ENCODE results near the gene PLSCR3. TPM values are rescaled to one million over a fixed set of nuclear protein-coding genes. Genes with fewer than 3 reads are reported as not detected.
A peak's percentile ranks its signal among the peaks of the same experiment; 100 is the strongest.

PLSCR3 gene
- total RNA-seq, 1 experiment from 2014 or later: 22.7 TPM

DNA sequence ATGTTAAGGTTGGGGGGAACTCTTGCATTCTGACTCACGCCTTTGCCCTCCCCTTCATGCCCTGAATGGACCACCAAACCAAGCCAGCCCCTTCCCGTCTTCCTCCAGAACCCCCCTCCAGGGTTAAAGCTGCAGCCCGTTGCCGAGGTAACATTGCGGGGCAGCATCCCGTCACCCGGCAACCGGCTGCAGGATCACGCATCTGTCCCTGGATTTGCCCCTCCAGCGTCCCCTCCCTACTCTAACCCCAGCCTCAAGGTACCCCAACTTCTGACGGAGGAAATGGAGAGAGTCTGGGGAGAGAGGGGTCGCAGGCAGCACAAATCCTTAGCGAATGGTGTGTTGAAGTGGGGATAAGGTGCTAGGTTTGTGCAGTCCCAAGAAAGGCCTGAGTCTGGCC is 12.8 kb upstream of the PLSCR3 start:
- DNase-seq (ENCODE audit: low spot score): no peak

- DNase-seq (ENCODE audit: low spot score): no peak
Observed at GRCh38 chr17:7406235-7406825, 12.0 kb upstream of the PLSCR3 start.

DNA sequence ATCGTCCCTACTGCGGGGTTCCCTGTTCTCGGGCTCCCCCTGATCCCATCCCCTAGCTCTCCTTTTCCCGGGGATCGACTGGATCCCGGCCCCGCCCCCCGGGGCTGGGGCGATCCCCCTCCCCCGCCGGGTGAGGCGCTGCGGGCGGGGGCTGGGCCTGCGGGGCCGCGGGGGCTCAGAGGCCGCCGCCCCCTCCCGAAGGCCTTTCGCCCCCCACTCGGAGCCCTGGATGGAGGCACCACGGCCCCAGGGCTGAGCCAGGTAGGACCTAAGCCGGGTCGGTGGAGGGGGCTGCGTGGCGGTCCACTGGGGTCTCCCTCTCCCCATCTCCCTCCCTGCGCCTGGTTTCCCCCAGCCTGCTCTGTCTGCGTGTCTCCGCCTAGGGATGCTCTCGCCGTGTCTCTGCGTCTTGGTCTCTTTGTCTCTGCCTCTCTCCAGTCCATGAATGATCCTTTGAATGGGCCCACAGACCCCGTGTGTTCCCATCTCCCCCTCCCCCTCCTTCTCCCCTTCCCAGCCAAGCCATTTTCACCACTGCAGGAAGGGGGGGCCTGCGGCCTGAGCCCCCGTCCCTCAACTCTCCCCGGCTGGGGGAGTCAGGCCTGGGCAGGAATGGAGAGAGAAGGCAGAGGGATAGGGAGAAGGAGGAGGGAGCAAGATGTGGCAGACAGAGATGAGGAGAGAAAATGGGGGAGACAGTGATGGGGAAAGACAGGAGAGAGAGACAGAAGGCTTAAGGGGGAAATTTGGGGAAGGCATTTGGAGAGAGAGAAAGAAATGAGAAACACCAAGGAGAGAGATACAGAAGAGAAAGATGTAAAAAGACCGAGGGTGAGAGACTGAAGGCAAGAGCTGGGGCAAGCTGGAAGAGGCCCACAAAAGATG is 11.3 kb upstream of the PLSCR3 start:
- DNase-seq (ENCODE audit: low spot score): no peak

- no peak for DNase-seq (ENCODE audit: low spot score)
Observed at GRCh38 chr17:7404737-7405349, 10.5 kb upstream of the PLSCR3 start.

DNA sequence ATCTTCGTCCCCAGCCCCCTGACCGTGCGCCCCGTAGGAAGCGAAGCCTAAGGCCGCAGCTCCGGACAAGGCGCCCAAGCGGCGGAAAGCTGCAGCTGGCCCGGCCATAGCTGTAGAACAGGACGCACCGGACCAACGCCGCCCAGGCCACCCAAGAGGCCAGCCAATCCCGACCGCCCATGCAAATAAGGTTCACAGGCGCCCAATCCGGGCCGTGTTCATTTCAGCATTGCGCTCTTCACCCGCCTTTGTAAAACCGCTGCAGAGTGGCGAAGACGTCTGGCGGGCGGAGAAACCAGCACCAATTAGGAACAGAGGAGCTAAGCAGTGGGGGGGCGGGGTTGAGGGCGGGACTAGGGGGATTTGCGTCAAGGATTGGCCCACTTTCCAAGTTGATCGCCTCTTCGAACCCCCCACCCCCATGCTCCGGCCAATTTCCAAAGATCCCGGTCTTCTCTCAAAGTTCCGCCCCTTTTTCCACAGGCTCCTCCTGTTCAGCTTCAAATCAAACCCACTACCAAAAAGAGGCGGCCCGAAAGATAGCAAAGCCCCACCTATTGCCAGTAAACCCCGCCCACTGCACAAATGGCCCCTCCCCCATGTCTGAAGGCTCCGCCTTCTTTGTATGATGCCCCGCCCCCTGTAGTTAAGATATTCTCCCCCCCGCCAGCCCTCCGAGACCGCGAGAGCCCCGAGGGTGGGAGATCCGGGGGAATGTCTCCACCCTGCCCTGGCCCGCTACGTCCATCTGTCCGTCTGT is 9.8 kb upstream of the PLSCR3 start, which contains the start of gene TMEM256:
Gene TMEM256, minus strand, starts transcription at position 121 of the 760 bp plus-strand sequence. Its CDS starts 13 bp downstream, at position 108.
- peak; percentile 96 for DNase-seq (ENCODE audit: low spot score)

DNA sequence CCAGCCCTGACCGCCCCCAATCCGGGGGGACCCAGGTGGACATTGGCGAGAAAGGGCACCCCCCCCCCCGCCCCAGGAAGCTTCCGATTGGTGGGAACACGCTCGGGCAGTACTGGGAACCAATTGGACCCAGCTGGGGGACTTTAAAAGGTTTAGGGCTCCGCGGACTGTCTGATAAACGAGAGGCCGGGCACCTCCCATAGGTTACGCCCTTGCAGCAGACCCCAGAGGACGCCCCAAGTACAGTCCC is 9.3 kb upstream of the PLSCR3 start:
- DNase-seq (ENCODE audit: low spot score): no peak

DNA sequence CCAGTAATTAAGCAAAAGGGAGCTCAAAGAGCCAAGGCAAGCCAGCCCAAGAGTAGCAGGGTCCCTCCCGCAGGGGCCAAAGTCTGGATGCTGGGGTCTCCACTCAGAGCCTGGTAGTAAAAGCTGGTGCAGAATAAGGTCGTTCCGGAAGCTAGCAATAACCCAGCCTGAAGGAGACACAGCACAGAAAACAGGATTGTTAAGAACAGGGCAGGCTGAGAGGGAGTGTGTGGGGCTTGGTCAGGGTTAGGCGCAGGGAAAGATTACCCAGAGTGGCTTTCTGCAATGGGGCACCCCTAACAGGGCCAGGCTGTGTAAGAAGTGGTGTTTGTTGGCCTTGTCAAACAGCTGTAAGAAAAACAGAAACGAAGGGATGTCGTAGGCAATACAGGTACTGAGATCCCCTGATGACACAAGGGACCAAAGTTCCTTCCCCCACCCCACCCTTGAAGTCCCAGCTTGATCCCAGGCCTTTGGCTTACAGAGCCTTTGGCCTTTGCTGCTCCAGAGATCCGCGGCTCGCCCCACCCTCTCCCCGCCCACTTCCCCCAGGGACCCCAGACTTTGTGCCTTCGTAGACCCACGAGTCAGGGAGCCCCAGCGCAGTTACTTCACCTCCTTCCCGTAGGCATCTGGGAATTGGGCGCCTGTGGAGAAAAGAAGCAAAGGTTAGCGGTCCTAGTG is 8.9 kb upstream of the PLSCR3 start:
- no peak for DNase-seq (ENCODE audit: low spot score)

GRCh38 chr17:7398612-7399011 is 4.3 kb upstream of the PLSCR3 start:
- no peak for DNase-seq (ENCODE audit: low spot score)

DNA sequence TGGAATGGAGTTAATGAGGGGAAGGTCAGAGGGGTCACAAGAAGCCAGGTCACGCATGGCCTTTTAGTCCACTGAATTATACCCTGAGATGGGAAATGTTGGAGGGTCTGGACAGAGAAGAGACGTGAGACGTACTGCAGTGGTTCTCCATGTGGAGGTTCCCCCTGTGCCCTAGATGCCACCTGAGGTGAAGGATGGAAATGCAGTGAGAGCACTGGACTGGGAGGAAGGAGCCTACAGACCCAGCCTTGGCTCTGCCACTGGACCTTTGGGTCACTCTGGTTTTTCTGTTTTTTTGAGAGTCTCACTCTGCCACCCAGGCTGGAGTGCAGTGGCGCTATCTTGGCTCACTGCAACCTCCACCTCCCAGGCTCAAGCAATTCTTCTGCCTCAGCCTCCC is 1.8 kb upstream of the PLSCR3 start:
- DNase-seq (ENCODE audit: low spot score): no peak

DNA sequence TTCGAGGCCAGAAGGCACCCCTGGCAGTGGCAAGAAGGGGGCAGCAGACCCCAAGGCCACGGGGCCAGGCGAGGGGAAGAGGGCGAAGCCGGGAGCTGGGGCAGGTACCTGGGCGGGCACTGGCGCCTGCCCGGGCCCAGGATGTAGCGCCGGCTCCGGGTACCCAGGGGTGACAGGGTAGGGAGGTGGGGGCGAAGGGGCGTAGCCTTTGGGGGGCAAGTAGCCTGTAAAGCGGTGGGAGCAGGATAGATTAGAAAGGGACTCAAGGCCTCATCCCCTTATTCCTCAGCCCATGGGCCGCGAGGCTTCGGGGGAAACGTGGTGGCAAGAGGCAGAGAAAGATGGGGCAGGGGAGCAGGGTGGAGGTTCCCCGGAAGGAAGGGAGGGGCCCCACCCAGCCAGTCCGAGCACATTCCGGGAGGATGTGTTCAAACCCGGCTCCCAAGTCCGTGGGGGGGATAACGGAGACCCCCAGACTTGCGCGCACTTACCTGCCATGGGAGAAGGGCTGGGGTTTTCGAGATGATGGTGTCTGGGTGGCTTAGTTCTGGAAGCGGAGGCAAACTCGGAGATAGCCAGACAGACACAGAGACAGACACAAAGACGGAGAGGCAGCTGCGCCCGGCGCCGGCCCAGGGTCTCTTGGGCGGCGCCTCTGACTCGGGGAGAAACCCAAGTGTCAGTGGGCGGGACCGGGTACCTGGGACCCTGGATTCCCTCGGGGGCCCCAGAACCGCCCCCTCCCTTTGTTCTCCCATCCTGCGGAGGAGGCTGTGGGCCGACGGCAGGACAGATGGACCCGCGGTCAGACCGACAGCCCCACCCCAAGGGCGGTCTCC is 493 bp downstream of the PLSCR3 start:
- no peak for DNase-seq (ENCODE audit: low spot score)

DNA sequence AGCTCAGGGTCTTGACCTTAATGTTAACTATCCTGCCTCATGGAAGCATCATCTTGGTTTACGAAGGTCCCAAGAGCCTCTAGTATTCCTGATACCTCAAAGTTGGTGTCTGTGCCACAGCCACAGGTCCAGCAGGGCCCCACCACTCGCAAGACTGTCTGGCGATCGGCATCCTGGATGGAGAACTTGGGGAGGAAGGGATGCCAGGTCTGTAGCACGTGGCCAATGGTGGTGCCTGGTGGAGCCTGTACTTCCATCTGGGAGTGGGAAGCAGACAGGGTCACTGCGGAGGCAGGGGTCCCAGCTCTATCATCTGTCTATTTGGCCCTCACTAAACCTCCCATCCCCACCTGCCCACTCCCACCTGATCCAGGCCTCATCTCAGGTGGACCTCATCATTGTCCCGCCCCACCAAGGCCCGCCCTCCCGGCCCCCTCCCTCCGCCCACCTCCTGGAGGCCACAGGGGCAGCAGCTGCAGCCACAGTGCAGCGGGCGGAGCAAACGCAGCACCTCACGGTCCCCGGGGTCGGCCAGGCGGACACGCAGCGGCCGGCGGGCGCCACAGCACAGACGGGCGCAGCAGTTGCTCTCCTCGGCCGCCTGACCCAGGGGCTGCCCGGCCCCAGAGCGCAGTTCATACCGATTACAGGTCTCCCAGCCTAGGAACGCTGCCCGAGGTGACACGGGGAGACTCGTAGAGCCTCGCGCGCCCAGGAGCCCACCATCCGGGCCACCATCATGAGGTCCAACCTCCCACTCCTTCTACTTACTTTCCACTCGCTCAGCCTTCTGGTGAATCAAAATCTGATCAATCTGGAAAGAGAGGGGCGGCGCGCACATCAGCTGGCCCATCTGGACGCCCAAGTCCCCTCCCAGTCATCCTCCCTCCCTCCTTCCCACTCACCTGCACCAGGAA is 1.4 kb downstream of the PLSCR3 start:
- DNase-seq (ENCODE audit: low spot score): no peak

GRCh38 chr17:7391307-7391706 is 3.0 kb downstream of the PLSCR3 start:
- no peak for DNase-seq (ENCODE audit: low spot score)

- no peak for DNase-seq (ENCODE audit: low spot score)
Observed at GRCh38 chr17:7389924-7390910, 4.1 kb downstream of the PLSCR3 start.

- no peak for DNase-seq (ENCODE audit: low spot score)
Observed at GRCh38 chr17:7388856-7389255, 5.5 kb downstream of the PLSCR3 start.

GRCh38 chr17:7384489-7385081 is 9.7 kb downstream of the PLSCR3 start:
- no peak for DNase-seq (ENCODE audit: low spot score)

DNA sequence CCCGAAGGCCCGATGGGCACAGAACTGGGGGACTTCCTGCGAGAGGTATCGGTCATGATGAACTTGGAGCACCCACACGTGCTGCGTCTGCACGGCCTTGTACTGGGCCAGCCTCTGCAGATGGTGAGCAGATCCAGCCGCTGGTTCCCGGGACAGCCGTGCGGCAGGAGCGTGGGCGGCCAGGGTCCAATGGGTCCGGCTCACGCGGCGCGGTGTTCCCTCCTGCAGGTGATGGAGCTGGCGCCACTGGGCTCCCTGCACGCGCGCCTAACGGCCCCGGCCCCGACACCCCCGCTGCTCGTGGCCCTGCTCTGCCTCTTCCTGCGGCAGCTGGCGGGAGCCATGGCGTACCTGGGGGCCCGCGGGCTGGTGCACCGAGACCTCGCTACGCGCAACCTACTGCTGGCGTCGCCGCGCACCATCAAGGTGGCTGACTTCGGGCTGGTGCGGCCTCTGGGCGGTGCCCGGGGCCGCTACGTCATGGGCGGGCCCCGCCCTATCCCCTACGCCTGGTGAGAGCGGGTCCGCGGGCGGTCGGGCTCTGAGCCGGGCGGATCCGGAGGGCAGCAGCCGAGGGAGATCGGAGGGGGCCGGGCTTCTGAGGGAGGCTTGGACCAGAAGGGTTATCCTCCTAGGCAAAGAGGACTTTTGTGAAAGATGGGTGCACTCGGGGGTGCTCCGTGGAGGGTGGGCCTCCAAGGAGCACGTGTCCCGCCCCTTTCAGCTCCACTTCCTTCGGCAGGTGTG is 10.4 kb downstream of the PLSCR3 start:
- DNase-seq (ENCODE audit: low spot score): no peak

DNA sequence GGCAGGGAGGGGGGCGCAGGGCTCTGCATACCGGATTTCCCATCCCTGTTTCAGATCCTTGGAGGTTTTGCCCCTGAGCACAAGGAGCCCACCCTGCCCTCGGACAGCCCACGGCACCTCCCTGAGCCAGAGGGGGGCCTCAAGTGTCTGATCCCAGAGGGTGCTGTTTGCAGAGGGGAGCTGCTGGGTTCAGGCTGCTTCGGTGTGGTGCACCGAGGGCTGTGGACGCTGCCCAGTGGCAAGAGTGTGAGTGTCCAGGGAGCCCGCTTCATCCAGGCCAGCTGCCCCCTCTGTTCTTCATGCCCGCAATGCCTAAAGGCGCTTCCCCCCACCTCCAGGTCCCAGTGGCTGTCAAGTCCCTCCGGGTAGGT is 11.0 kb downstream of the PLSCR3 start:
- no peak for DNase-seq (ENCODE audit: low spot score)

Measured in H4 (cell line).